Neural progenitor cell (in vitro differentiated cells): ENCODE data around the gene RELA.

ENCODE experiments used
- CTCF ChIP-seq: fragments of 200-600 bp; sonication (generic); IDR thresholded peaks from 2 replicates; pipeline ENCODE4 v1.5.1; 2017; ENCODE audit warnings: antibody characterized with exemption, mild to moderate bottlenecking
- EZH2 ChIP-seq: fragments of 200-600 bp; sonication (generic); IDR thresholded peaks from 2 replicates; pipeline ENCODE4 v1.6.1; 2017; ENCODE audit warnings: antibody characterized with exemption, mild to moderate bottlenecking, moderate library complexity
- EZH2phosphoT487 ChIP-seq: fragments of 200-600 bp; sonication (generic); IDR thresholded peaks from 2 replicates; pipeline ENCODE4 v1.6.1; 2017; ENCODE audit warnings: antibody characterized with exemption

GRCh38 chr11:65615229-65615949 lies 47.3 kb downstream of the RELA start, which contains the start of gene PCNX3:
- TF ChIP-seq CTCF (no peak), EZH2 (no peak), EZH2phosphoT487 (no peak)
